GM12875 (cell line): ENCODE measurements around the gene B4GALNT4.
A peak's percentile ranks its signal among the peaks of the same experiment; 100 is the strongest.

Source experiments
- H3K4me3 ChIP-seq: one replicate; pipeline ENCODE4 v1.5.1; 2011; ENCODE audit warnings: low read depth, low read length, control low read depth
- CTCF ChIP-seq: IDR thresholded peaks from 2 replicates; pipeline ENCODE4 v1.5.1; 2011; ENCODE audit warnings: low read depth, mild to moderate bottlenecking, control low read depth, inconsistent platforms, low read length, moderate library complexity, borderline replicate concordance; ENCODE audit not compliant: insufficient read depth

Gene B4GALNT4

GRCh38 chr11:405954-406795 is 36.9 kb downstream of the B4GALNT4 start:
- peak overlapping the region; percentile 52 for H3K4me3 ChIP-seq
- TF ChIP-seq CTCF: no peak

GRCh38 chr11:406796-407650 is 37.7 kb downstream of the B4GALNT4 start:
- H3K4me3 ChIP-seq: peak overlapping the region; percentile 52
- peak; percentile 34 for TF ChIP-seq CTCF

DNA sequence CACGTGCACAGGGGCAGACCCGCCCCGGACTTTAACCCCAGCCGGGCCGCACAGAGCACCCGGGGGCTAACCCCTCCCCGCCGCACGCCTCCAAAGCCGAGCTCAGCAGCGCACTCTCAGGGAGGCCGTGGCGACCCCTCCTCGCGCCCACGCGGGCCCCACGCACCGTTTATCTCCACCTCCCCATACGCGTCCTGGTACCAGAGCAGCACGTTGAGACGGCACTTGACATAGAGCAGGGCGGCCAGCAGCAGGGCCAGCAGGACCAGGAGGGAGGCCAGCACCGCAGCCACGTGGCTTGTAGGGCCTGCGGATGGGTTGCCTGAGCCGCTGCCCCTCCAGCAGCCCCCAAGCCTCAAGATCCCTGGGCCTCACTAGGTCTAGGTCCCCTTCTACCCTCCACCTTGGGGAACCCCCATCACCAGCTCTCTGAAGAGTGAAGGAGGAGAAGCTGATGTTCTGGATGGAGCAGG is 38.4 kb downstream of the B4GALNT4 start:
- H3K4me3 ChIP-seq: peak overlapping the region; percentile 21
- no peak for TF ChIP-seq CTCF

DNA sequence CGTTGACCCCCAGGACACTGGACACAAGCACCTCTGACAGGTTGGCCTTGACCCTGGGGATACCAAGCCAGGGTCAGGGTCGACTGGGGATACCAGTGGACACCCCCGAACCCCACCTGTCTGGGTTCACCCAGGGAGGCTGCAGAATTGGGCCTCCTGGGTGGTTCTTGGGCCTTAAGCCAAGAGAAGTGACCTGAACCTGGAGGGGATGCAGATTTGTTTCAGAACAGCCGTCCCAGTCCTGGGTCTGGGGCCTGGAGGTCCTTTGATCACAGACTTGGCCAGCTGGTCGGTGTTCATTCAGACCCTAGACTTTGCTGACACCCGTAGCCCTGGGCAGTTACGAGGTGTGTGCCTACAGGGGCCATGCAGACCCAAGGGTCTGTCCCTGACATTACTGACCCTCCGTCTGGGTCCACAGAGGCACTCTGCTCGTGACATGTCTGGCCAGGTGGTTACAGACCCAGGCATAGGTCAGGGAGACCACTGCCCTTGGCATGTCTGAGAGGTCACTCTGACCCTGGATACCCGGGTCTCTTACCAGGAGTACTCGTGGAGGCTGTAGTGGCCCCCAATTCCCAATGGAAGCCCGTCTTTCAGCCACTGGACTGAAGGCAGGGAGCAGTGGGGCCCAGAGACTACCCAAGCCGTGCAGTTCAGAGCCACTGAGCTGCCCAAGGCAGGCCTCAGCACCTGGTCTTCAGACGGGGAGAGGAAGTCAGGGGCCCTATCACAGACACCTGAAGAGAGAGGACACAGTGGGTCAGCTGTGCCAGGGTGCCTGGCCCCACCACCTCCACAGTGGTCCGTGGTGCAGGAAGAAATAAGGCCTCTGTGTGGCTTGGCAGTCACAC is 39.1 kb downstream of the B4GALNT4 start:
- no peak overlapping the region for H3K4me3 ChIP-seq
- TF ChIP-seq CTCF: no peak

DNA sequence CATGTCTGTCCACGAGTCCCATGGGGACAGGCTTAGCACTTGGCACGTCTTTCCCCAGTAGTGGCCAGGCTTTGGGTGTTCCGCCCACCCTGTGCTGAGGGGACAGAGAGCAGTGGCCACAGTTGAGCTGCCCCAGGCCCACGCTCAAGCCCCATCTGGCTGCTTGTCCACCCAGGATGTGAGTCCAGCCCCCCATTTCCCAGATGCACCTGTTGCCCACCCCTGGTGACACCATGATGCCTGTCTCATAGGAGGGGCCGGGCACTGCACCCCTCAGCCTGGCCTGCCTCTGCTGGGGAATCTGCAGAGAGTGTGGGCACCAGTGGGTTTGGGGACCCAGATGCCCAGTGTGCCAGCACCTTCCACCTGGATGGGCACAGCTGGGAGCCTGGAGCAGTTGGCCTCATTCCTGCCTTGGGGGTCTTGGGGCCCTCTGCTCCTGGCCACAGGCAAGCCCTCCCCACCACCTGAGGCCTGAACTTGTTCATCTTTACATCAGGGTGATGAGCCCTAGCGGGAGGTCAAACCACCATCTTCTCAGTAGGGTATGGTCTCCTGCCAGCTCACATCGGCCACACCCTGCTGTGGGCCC is 39.8 kb downstream of the B4GALNT4 start:
- no peak overlapping the region for H3K4me3 ChIP-seq
- no peak for TF ChIP-seq CTCF
